GM12878 (cell line): ENCODE data around the gene PKDREJ. TPM values are rescaled to one million over a fixed set of nuclear protein-coding genes. Genes with fewer than 3 reads are reported as not detected.
A peak's percentile ranks its signal among the peaks of the same experiment; 100 is the strongest.

Experiments used
- ATAC-seq: fragments of 200-7000 bp; cut with Tn5 transposase; 3 replicates; pipeline ENCODE4 v1.9.1; 2020; ENCODE audit warnings: mild to moderate bottlenecking, moderate library complexity
- BruUV-seq: library from RNA; stranded (reverse); fragments of 400-500 nt; replicated peaks from 2 replicates; lab custom pipeline; 2021; lab: Mats Ljungman, UMichigan
- CTCF ChIA-PET: fragments of 300-600 bp; sonication (Branson Sonifier 250); formaldehyde crosslinking; extraction: SDS; loops from one replicate; lab custom pipeline; 2021; ENCODE audit warnings: inconsistent platforms; lab: Yijun Ruan, JAX
- POLR2A ChIA-PET: fragments of 350-600 bp; formaldehyde crosslinking; extraction: SDS; loops from one replicate; lab custom pipeline; 2021; ENCODE audit warnings: inconsistent platforms; lab: Charles Lee
- RAD21 ChIA-PET: fragments of 300-600 bp; sonication (Branson Sonifier 250); formaldehyde crosslinking; loops from one replicate; lab custom pipeline; 2023; ENCODE audit warnings: antibody characterized with exemption; ENCODE audit not compliant: unreplicated experiment; lab: Charles Lee
- SMC1A ChIA-PET: fragments of 300-600 bp; sonication (Branson Sonifier 250); formaldehyde crosslinking; loops from one replicate; lab custom pipeline; 2023; ENCODE audit not compliant: unreplicated experiment, uncharacterized antibody; lab: Charles Lee
- DNase-seq: peaks from one replicate; pipeline ENCODE4 v3.0.0-alpha.2; 2011; ENCODE audit warnings: low read depth, low spot score
- FAIRE-seq: peaks from 3 replicates; lab custom pipeline; 2011; peaks lifted over from hg19 to GRCh38; lab: Jason Lieb, UNC
- H2AFZ ChIP-seq: 2 replicates; pipeline ENCODE4 v1.6.0; 2011; ENCODE audit warnings: low read depth, low read length, control low read depth; ENCODE audit not compliant: control insufficient read depth
- H3K27ac ChIP-seq: 2 replicates; pipeline ENCODE4 v1.5.1; 2011; ENCODE audit warnings: control low read depth; ENCODE audit not compliant: control insufficient read depth, insufficient read depth
- H3K27me3 ChIP-seq, 2 experiments: replicated peaks in 1 of 2; 2 replicates each; pipeline versions ENCODE4 v1.6.0 to v1.6.1; 2011; ENCODE audit warnings: low read length in 1 of 2; ENCODE audit not compliant: control insufficient read depth in 2 of 2, insufficient read depth in 2 of 2
- H3K36me3 ChIP-seq, 2 experiments: 2 replicates each; pipeline ENCODE4 v1.5.1; 2011; ENCODE audit warnings: low read length in 1 of 2; ENCODE audit not compliant: control insufficient read depth in 2 of 2, insufficient read depth in 2 of 2
- H3K4me1 ChIP-seq: 2 replicates; pipeline ENCODE4 v1.6.1; 2011; ENCODE audit warnings: mild to moderate bottlenecking, low read length, moderate library complexity, mixed read lengths; ENCODE audit not compliant: control insufficient read depth, insufficient read depth
- H3K4me2 ChIP-seq: 2 replicates; pipeline ENCODE4 v1.6.0; 2011; ENCODE audit warnings: control low read depth; ENCODE audit not compliant: control insufficient read depth, insufficient read depth
- H3K4me3 ChIP-seq: fragments of 200-600 bp; sonication (generic); 2 replicates; pipeline ENCODE4 v1.5.1; 2016
- H3K79me2 ChIP-seq: 2 replicates; pipeline ENCODE4 v1.6.0; 2011; ENCODE audit warnings: low read length; ENCODE audit not compliant: control insufficient read depth, insufficient read depth
- H3K9ac ChIP-seq: 2 replicates; pipeline ENCODE4 v1.8.0; 2011; ENCODE audit warnings: low read length, control low read depth, mixed read lengths; ENCODE audit not compliant: control insufficient read depth, insufficient read depth
- H3K9me3 ChIP-seq: replicated peaks from 3 replicates; pipeline ENCODE4 v1.5.1; 2011; ENCODE audit warnings: mild to moderate bottlenecking, low read length; ENCODE audit not compliant: control insufficient read depth, insufficient read depth
- H4K20me1 ChIP-seq: 2 replicates; pipeline ENCODE4 v1.6.0; 2011; ENCODE audit not compliant: control insufficient read depth, insufficient read depth
- CHD1 ChIP-seq: IDR thresholded peaks from 2 replicates; pipeline ENCODE4 v1.6.1; 2012; ENCODE audit warnings: low read depth, low read length, improper control_type of control experiment
- ETV6 ChIP-seq, 2 experiments: fragments of 450-650 bp in 1 of 2; IDR thresholded peaks in 1 of 2; conservative IDR thresholded peaks in 1 of 2; 2 replicates each; pipeline ENCODE4 v1.6.1; 2014; ENCODE audit warnings: antibody characterized with exemption in 1 of 2, borderline replicate concordance in 1 of 2, low read depth in 1 of 2, mild to moderate bottlenecking in 1 of 2, moderate library complexity in 1 of 2
- FOXM1 ChIP-seq: IDR thresholded peaks from 2 replicates; pipeline ENCODE4 v1.6.1; 2012; ENCODE audit warnings: low read depth, mild to moderate bottlenecking, inconsistent platforms, low read length, moderate library complexity
- HCFC1 ChIP-seq: fragments of 150-350 bp; IDR thresholded peaks from 2 replicates; pipeline ENCODE4 v1.6.1; 2014; ENCODE audit warnings: low read length
- HDGF ChIP-seq: fragments of 450-650 bp; IDR thresholded peaks from 2 replicates; pipeline ENCODE4 v1.6.1; 2016; ENCODE audit warnings: antibody characterized with exemption
- MTA2 ChIP-seq: fragments of 450-650 bp; IDR thresholded peaks from 2 replicates; pipeline ENCODE4 v1.6.1; 2016; ENCODE audit warnings: low read depth, mild to moderate bottlenecking, moderate library complexity
- NBN ChIP-seq: fragments of 450-650 bp; IDR thresholded peaks from 2 replicates; pipeline ENCODE4 v1.6.1; 2016
- NFYA ChIP-seq: IDR thresholded peaks from 2 replicates; pipeline ENCODE4 v1.6.1; 2011; ENCODE audit warnings: low read depth, mild to moderate bottlenecking, low read length, improper control_type of control experiment, borderline replicate concordance
- SMAD5 ChIP-seq: IDR thresholded peaks from 2 replicates; pipeline ENCODE4 v1.6.1; 2016; ENCODE audit warnings: antibody characterized with exemption, low read depth
- SUPT20H ChIP-seq: IDR thresholded peaks from 2 replicates; pipeline ENCODE4 v1.6.1; 2011; ENCODE audit warnings: low read depth, mild to moderate bottlenecking, low read length, moderate library complexity, borderline replicate concordance; ENCODE audit not compliant: control insufficient read depth
- WGBS: methylation state at CpG from one replicate; pipeline ENCODE4 v1.1.6; 2016; ENCODE audit warnings: low lambda C conversion rate; ENCODE audit not compliant: insufficient replicate concordance, insufficient coverage; ENCODE audit errors: missing lambda C conversion rate; 5-methylcytosine and 5-hydroxymethylcytosine counted together
- in situ Hi-C: fragments of 300-500 bp; cut with MboI; formaldehyde crosslinking; loops from 9 replicates; pipeline ENCODE4 v1.14.3; 2018; ENCODE audit warnings: mixed read lengths
- intact Hi-C: fragments of 100-400 bp; cut with micrococcal nuclease; formaldehyde crosslinking; loops from one replicate; pipeline ENCODE4 v1.14.2; 2022; ENCODE audit not compliant: unreplicated experiment
- polyA plus RNA-seq, 11 experiments: library from polyadenylated mRNA; depleted of rRNA in 4 of 11; unstranded in 6 of 11; stranded (reverse) in 5 of 11; fragments of >200 nt; fragmentation: Nextera tagmentation in 4 of 11; fragmentation: Illumina TruSeq in 1 of 11; extraction: Ambion mirVana in 4 of 11; extraction: Trizol in 1 of 11; gene quantifications; 1 replicate in 1 of 11; 2 replicates in 10 of 11; pipeline versions ENCODE4 v1.2.1 to v1.2.3, GENCODE V29; 2011 to 2016; ENCODE audit warnings: inconsistent platforms in 2 of 11, missing spikeins in 2 of 11, low read depth in 1 of 11
- total RNA-seq, 4 experiments: library from RNA; depleted of rRNA in 3 of 4; stranded (reverse); fragments of >200 nt in 3 of 4; fragmentation: Illumina TruSeq in 1 of 4; extraction: Trizol in 1 of 4; gene quantifications; 2 replicates each; pipeline versions ENCODE4 v1.2.1 to v1.2.3, GENCODE V29; 2013 to 2021
- TF ChIP-seq, protein P1 (sequence below): fragments of 450-650 bp; IDR thresholded peaks from 2 replicates; pipeline ENCODE4 v1.6.1; 2017; ENCODE audit warnings: mild to moderate bottlenecking, low read depth, inconsistent platforms; ENCODE audit not compliant: poor library complexity, severe bottlenecking
- TF ChIP-seq, protein P2 (sequence below): fragments of 450-650 bp; formaldehyde crosslinking; IDR thresholded peaks from 2 replicates; pipeline ENCODE4 v1.5.0; 2022; ENCODE audit warnings: mild to moderate bottlenecking, missing genetic modification characterization
- TF ChIP-seq, protein P3 (sequence below): fragments of 450-650 bp; IDR thresholded peaks from 2 replicates; pipeline ENCODE4 v1.6.1; 2017; ENCODE audit warnings: borderline replicate concordance
- TF ChIP-seq, protein P4 (sequence below): fragments of 450-650 bp; IDR thresholded peaks from 2 replicates; pipeline ENCODE4 v1.6.1; 2014; ENCODE audit warnings: mild to moderate bottlenecking

The PKDREJ gene
- total and polyA plus RNA-seq, 10 of the 15 experiments (the other 5 are each of a cell fraction or from before 2014, with no cell fraction given): 0.02 to 0.03 TPM; not detected in 8

DNA sequence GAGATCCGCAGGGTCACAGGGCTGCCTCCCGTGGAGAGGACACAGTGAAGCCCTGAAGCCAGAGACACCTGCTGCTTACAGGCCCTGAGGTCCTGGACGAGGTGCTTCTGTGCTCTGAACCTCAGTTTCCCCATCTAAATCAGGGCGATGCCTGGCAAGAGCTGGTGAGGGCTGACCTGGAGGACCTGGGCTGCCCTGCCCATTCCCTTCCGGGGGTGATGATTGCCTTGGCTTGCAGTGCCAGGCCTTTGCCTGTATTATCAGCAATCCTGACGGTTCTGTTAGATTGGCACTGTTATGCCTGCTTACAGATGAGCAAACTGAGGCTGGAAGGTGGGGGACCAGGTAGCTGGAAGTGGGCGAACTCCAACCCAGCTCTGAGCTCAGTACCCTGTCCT, 25.7 kb upstream of the PKDREJ start:
- TF ChIP-seq, protein P1, sequence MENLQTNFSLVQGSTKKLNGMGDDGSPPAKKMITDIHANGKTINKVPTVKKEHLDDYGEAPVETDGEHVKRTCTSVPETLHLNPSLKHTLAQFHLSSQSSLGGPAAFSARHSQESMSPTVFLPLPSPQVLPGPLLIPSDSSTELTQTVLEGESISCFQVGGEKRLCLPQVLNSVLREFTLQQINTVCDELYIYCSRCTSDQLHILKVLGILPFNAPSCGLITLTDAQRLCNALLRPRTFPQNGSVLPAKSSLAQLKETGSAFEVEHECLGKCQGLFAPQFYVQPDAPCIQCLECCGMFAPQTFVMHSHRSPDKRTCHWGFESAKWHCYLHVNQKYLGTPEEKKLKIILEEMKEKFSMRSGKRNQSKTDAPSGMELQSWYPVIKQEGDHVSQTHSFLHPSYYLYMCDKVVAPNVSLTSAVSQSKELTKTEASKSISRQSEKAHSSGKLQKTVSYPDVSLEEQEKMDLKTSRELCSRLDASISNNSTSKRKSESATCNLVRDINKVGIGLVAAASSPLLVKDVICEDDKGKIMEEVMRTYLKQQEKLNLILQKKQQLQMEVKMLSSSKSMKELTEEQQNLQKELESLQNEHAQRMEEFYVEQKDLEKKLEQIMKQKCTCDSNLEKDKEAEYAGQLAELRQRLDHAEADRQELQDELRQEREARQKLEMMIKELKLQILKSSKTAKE: no peak
- TF ChIP-seq NFYA (no peak), MTA2 (no peak), NBN (no peak), SMAD5 (no peak), SUPT20H (no peak), ETV6 (conservative IDR thresholded peaks at IDR 0.05 in 1 of 2, IDR thresholded peaks at IDR 0.05 in 1 of 2; ENCODE audit: borderline replicate concordance in 1 of 2, low read depth in 1 of 2) (no peak), HDGF (no peak), FOXM1 (no peak), HCFC1 (no peak), CHD1 (no peak)
- TF ChIP-seq, protein P2, sequence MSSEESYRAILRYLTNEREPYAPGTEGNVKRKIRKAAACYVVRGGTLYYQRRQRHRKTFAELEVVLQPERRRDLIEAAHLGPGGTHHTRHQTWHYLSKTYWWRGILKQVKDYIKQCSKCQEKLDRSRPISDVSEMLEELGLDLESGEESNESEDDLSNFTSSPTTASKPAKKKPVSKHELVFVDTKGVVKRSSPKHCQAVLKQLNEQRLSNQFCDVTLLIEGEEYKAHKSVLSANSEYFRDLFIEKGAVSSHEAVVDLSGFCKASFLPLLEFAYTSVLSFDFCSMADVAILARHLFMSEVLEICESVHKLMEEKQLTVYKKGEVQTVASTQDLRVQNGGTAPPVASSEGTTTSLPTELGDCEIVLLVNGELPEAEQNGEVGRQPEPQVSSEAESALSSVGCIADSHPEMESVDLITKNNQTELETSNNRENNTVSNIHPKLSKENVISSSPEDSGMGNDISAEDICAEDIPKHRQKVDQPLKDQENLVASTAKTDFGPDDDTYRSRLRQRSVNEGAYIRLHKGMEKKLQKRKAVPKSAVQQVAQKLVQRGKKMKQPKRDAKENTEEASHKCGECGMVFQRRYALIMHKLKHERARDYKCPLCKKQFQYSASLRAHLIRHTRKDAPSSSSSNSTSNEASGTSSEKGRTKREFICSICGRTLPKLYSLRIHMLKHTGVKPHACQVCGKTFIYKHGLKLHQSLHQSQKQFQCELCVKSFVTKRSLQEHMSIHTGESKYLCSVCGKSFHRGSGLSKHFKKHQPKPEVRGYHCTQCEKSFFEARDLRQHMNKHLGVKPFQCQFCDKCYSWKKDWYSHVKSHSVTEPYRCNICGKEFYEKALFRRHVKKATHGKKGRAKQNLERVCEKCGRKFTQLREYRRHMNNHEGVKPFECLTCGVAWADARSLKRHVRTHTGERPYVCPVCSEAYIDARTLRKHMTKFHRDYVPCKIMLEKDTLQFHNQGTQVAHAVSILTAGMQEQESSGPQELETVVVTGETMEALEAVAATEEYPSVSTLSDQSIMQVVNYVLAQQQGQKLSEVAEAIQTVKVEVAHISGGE (CRISPR knock-in tag): no peak
- TF ChIP-seq, protein P3, sequence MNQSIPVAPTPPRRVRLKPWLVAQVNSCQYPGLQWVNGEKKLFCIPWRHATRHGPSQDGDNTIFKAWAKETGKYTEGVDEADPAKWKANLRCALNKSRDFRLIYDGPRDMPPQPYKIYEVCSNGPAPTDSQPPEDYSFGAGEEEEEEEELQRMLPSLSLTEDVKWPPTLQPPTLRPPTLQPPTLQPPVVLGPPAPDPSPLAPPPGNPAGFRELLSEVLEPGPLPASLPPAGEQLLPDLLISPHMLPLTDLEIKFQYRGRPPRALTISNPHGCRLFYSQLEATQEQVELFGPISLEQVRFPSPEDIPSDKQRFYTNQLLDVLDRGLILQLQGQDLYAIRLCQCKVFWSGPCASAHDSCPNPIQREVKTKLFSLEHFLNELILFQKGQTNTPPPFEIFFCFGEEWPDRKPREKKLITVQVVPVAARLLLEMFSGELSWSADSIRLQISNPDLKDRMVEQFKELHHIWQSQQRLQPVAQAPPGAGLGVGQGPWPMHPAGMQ: no peak
- TF ChIP-seq, protein P4, sequence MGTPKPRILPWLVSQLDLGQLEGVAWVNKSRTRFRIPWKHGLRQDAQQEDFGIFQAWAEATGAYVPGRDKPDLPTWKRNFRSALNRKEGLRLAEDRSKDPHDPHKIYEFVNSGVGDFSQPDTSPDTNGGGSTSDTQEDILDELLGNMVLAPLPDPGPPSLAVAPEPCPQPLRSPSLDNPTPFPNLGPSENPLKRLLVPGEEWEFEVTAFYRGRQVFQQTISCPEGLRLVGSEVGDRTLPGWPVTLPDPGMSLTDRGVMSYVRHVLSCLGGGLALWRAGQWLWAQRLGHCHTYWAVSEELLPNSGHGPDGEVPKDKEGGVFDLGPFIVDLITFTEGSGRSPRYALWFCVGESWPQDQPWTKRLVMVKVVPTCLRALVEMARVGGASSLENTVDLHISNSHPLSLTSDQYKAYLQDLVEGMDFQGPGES: no peak
- ChIA-PET CTCF (interaction anchor here (0.9 kb wide), 1 partner anchor 18 kb away, joined by 3 read pairs; no protein-coding TSS in a partner anchor), POLR2A (interaction anchor here (0.6 to 1.2 kb wide), 4 partner anchors 8 to 21 kb away, joined by 3 to 5 read pairs (median 4); partner anchors contain the start of gene TTC38), SMC1A (interaction anchor here (1.0 to 1.5 kb wide), 2 partner anchors 20 to 167 kb away, joined by 3 to 4 read pairs; no protein-coding TSS in a partner anchor), RAD21 (no interaction called here)
- no peak for DNase-seq
- Histone ChIP-seq H3K27ac (peak overlapping the region; percentile 86), H4K20me1 (no peaks in the 10 kb centered on the region), H3K4me2 (peak overlapping the region; percentile 99), H3K79me2 (peaks cover 17% of the 10 kb centered on the region), H3K4me3 (peak overlapping the region; percentile 85; the same call in 1 of the 2 replicates), H3K9me3 (no peaks in the 10 kb centered on the region; the same call in 2 of the 3 replicates), H3K4me1 (peaks cover 33% of the 10 kb centered on the region), H3K27me3 (no peaks in the 10 kb centered on the region), H2AFZ (peak overlapping the region; percentile 65; the same call in 1 of the 2 replicates), H3K36me3 (peaks cover 7 to 11% of the 10 kb centered on the region in 2 experiments; a peak in 3 of 4 replicates), H3K9ac (peak overlapping the region; percentile 94)
- BruUV-seq: no TSS peak
- 78% methylated on average over 7 of the region's 7 CpGs for WGBS
- FAIRE-seq: no peak
- intact Hi-C loops (no loop called here), in situ Hi-C loops (no loop called here)
- ATAC-seq: no peak
